Rectal smooth muscle tissue (tissue), 1 donor: ENCODE results near the gene NTM.

Experiments
- H3K27ac ChIP-seq: one replicate; pipeline ENCODE4 v1.7.0; 2013; ENCODE audit warnings: low read depth, low read length, inconsistent platforms
- H3K27me3 ChIP-seq: one replicate; pipeline ENCODE4 v1.7.0; 2013; ENCODE audit warnings: low read length; ENCODE audit not compliant: control insufficient read depth, insufficient read depth
- H3K36me3 ChIP-seq: one replicate; pipeline ENCODE4 v1.7.0; 2013; ENCODE audit warnings: low read length; ENCODE audit not compliant: control insufficient read depth, insufficient read depth
- H3K4me1 ChIP-seq: one replicate; pipeline ENCODE4 v1.7.0; 2013; ENCODE audit warnings: low read length; ENCODE audit not compliant: control insufficient read depth, insufficient read depth
- H3K4me3 ChIP-seq: one replicate; pipeline ENCODE4 v1.7.0; 2013; ENCODE audit warnings: low read length
- H3K9ac ChIP-seq: one replicate; pipeline ENCODE4 v1.7.0; 2013; ENCODE audit warnings: low read length

The NTM gene

DNA sequence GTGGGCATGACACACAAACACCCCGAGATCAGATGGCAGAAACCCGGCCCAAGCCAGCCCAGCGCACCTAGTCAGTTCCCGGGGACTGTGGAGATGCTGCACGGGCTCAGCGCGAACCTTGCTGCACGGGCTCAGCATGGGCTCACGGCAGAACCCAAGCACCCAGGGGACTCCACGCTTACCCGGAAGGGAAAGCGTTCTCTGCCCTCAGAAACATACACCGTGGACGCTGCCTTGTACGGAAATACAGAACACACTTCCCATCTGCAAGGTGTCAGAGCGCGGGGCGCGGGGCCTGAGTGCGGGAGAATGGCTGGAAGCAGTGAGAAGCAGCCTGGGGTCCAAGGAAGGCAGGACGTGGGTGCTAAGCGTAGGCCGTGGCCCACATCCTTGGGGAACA lies 319.9 kb downstream of the NTM start:
- no peak overlapping the region for H3K4me3 ChIP-seq
- H3K27ac ChIP-seq: no peak overlapping the region
- no peaks in the 10 kb centered on the region for H3K27me3 ChIP-seq
- no peak overlapping the region for H3K9ac ChIP-seq
- H3K4me1 ChIP-seq: peaks cover 6% of the 10 kb centered on the region
- H3K36me3 ChIP-seq: no peaks in the 10 kb centered on the region

GRCh38 chr11:131690776-131691175 lies 320.4 kb downstream of the NTM start:
- Histone ChIP-seq H3K27me3 (no peaks in the 10 kb centered on the region), H3K27ac (no peak overlapping the region), H3K36me3 (no peaks in the 10 kb centered on the region), H3K4me3 (no peak overlapping the region), H3K4me1 (peaks cover 6% of the 10 kb centered on the region), H3K9ac (no peak overlapping the region)

DNA sequence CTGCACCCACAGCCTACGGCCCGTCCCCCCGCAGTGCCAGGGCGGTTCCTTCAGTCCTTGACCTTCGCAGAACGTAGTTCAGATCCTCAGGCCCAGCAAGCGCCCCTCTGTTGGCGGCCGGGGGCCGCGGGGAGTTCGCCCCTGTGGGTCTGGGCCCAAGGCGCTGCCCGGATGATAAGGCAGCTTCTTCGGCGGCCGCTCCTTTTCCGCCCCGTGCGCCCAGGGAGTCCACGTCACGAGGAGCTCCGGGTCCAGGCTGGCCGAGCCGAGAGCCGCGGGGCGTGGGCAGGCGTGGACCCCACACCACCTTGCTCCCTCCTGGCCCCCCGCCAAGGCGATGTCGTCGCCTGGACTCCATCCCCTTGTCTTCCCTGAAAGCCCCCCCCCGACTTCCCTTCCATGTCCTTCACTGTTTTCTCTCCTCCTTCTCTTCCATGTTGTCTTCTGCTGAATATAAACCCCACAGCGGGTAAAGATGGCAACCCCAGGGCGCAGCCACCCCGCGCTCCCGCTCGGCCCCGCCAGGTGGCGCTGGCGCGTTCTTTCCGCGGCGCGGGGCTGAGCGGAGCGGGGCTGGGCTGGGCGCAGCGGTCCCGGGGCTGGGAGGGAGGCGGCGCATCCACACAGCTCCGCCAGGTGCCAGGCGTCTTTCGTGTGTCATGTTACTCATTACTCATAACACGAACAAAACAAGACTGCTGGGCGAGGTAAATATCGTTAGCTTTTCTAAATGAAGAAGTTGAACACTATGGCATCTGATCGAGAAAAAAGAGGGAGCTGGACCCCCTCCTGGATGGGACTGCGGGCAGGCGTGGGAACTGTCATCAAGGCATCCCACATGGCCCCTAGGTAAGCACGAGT lies 321.0 kb downstream of the NTM start:
- Histone ChIP-seq H3K4me3 (no peak overlapping the region), H3K4me1 (peaks cover 6% of the 10 kb centered on the region), H3K36me3 (no peaks in the 10 kb centered on the region), H3K9ac (no peak overlapping the region), H3K27me3 (no peaks in the 10 kb centered on the region), H3K27ac (no peak overlapping the region)

DNA sequence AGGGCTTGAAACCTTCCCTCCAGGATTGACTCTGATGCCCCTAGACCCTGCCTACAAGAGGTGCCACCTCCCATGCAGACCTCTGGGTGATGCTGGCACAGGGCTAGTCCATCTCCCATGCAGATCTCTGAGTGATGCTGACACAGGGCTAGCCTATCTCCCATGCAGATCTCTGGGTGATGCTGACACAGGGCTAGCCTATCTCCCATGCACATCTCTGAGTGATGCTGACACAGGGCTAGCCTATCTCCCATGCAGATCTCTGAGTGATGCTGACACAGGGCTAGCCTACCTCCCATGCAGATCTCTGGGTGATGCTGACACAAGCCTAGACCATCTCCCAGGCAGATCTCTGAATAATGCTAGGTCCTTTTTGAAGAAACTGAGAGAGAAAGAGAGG lies 321.7 kb downstream of the NTM start:
- Histone ChIP-seq H3K4me3 (no peak overlapping the region), H3K36me3 (no peaks in the 10 kb centered on the region), H3K27ac (no peak overlapping the region), H3K9ac (no peak overlapping the region), H3K4me1 (peaks cover 6% of the 10 kb centered on the region), H3K27me3 (no peaks in the 10 kb centered on the region)

GRCh38 chr11:131692961-131693360 lies 322.5 kb downstream of the NTM start:
- Histone ChIP-seq H3K36me3 (no peaks in the 10 kb centered on the region), H3K27me3 (no peaks in the 10 kb centered on the region)

GRCh38 chr11:131693756-131694155 lies 323.3 kb downstream of the NTM start:
- Histone ChIP-seq H3K4me1 (peaks cover 3% of the 10 kb centered on the region), H3K9ac (no peak overlapping the region), H3K36me3 (no peaks in the 10 kb centered on the region), H3K27ac (no peak overlapping the region), H3K4me3 (no peak overlapping the region), H3K27me3 (no peaks in the 10 kb centered on the region)

More at GRCh38 chr11:131692961-131693360, 322.5 kb downstream of the NTM start:
- H3K9ac ChIP-seq: no peak overlapping the region
- H3K4me3 ChIP-seq: no peak overlapping the region
- H3K27ac ChIP-seq: no peak overlapping the region
- peaks cover 6% of the 10 kb centered on the region for H3K4me1 ChIP-seq

DNA sequence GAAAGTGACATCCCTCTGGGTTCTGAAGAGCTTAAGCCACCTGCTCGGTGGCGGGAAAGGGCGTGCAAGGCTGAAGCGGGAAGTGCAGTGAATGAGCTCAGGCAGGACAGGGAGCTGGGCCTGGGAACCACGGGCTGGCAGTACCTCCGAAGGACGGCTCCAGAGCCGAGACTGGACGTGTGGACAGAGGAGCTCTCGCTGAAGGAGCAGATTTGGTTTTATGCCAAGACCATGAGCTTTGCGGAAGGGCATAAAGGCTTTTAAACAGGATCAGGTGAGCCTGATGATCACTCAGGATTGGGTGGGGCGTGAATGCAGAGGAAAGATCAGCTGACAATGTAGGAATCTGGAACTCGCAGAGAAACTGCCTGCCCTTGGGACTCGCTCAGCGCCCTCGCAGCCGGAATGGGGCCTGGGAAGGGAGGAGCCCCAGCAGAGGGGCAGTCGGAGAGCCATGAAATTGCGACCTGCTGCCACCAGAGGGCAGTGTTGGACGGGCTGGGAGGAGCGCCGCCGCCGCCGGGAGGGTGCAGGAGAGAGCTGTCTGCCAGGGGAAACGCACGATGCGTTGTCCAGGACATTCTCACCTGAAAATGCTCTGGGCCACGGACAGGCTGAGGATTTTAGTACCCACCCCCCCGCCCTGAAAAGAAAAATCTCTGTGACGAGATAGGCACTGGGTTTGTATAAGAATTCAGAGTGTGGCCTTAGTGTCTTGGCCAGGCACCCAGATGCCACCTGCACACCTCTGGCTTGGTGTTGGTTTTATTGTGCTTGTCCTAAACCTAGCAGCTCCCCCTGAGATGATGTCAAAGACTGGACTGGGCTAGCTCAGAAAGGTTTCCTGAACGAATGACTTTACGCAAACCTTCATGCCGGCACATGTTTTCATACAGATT lies 324.4 kb downstream of the NTM start:
- Histone ChIP-seq H3K9ac (no peak overlapping the region), H3K27ac (no peak overlapping the region), H3K27me3 (no peaks in the 10 kb centered on the region), H3K4me1 (peaks cover 3% of the 10 kb centered on the region), H3K36me3 (no peaks in the 10 kb centered on the region), H3K4me3 (no peak overlapping the region)

DNA sequence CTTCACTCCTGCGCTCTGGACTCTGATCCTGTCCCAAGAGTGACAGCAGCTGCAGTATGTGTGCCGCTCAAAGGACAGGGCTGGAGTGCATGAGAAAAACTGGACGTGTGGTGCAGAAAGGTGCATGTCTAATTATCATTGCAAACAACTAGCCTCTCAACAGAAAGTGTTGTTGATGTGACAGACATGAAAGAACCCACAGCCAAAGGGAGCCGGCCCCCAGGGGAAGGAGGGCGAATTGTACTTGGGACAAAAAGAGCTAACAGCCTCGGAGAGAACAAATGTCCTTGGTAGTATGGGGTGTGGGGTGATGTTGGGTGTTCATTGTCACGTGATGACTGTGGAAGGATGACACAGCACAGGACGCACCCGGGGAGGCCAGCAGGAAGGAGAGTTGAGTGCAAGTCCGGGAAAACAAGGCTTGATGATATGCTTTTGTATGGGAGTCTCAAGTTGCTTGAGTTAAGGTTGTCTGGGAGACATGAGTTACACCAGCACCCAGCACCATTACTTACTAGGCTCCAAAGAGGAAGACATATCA lies 325.5 kb downstream of the NTM start:
- H3K4me1 ChIP-seq: peaks cover 3% of the 10 kb centered on the region
- no peak overlapping the region for H3K27ac ChIP-seq
- H3K9ac ChIP-seq: no peak overlapping the region
- H3K4me3 ChIP-seq: no peak overlapping the region
- no peaks in the 10 kb centered on the region for H3K27me3 ChIP-seq
- H3K36me3 ChIP-seq: no peaks in the 10 kb centered on the region

GRCh38 chr11:131696690-131697089 lies 326.3 kb downstream of the NTM start:
- no peaks in the 10 kb centered on the region for H3K27me3 ChIP-seq
- H3K4me3 ChIP-seq: no peak overlapping the region
- peaks cover 3% of the 10 kb centered on the region for H3K4me1 ChIP-seq
- H3K36me3 ChIP-seq: no peaks in the 10 kb centered on the region
- no peak overlapping the region for H3K9ac ChIP-seq
- no peak overlapping the region for H3K27ac ChIP-seq

DNA sequence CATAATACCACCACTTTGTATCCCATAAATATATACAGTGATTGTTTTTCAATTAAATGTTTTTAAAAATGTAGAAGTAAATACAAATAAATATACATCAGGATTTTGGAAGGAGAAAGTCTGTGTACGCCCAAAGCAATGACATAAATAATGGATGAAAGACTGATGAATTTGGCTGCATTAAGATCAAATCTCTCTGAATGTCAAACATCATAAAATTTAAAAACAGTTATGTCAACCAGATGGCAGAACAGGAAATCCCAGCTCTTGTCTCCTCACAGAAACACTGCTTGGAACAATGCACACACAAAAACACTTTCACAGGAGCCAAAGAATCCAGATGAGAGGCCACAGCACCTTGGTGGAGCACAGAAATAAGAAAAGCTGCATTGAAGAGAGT lies 332.9 kb downstream of the NTM start:
- no peak overlapping the region for H3K9ac ChIP-seq
- no peak overlapping the region for H3K27ac ChIP-seq
- H3K27me3 ChIP-seq: no peaks in the 10 kb centered on the region
- no peak overlapping the region for H3K4me3 ChIP-seq
- no peaks in the 10 kb centered on the region for H3K4me1 ChIP-seq
- no peaks in the 10 kb centered on the region for H3K36me3 ChIP-seq

- no peaks in the 10 kb centered on the region for H3K4me1 ChIP-seq
- no peak overlapping the region for H3K4me3 ChIP-seq
- H3K9ac ChIP-seq: no peak overlapping the region
- no peaks in the 10 kb centered on the region for H3K36me3 ChIP-seq
- H3K27ac ChIP-seq: no peak overlapping the region
- no peaks in the 10 kb centered on the region for H3K27me3 ChIP-seq
Measured at GRCh38 chr11:131704682-131705081, 334.3 kb downstream of the NTM start.

GRCh38 chr11:131710511-131710910 lies 340.1 kb downstream of the NTM start:
- Histone ChIP-seq H3K27me3 (no peaks in the 10 kb centered on the region), H3K9ac (no peak overlapping the region), H3K4me1 (no peaks in the 10 kb centered on the region), H3K27ac (no peak overlapping the region), H3K4me3 (no peak overlapping the region), H3K36me3 (no peaks in the 10 kb centered on the region)
